ENCODE data around the gene CCDC134. TPM values are rescaled to one million over a fixed set of nuclear protein-coding genes. Genes with fewer than 3 reads are reported as not detected.

Gene CCDC134
- total and polyA plus RNA-seq, 3 experiments from 2014 or later = 5.5 to 19.9 (median 17.9) TPM

DNA sequence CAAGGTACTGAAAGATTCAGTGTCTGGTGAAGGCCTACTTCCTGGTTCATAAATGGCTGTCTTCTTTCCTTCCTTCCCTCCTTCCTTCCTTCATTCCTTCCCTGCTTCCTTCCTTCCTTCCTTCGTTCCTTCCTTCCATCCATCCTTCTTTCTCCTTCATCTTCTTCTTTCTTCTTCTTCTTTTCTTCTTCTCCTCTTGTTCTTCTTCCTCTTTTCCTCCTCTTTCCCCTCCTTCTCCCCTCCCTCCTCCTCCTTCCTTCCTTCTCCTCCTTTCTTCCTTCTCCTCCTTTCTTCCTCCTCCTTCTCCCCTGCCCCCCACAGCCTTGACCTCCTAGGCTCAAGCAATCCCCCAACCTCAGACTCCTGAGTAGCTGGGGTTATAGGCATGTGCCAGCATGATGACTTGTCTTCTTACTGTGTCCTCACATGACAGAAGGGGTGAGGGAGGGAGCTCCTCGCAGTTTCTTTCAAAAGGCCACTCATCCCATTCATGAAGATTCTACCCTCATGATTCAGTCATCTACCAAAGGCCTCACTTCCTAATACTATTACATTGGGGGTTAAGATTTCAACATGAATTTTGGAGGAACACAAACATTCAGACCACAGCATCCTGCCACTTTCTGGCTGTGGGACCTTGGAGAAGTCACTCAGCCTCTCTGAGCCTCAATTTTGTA, 22.6 kb upstream of the CCDC134 start:
- Histone ChIP-seq H3K9me3 (ENCODE audit: low read length) (no peaks in the 10 kb centered on the region), H3K27me3 (ENCODE audit: insufficient read depth, low read length, poor library complexity, severe bottlenecking) (no peaks in the 10 kb centered on the region), H3K4me3 (ENCODE audit: low read length) (no peak overlapping the region), H3K4me1 (ENCODE audit: insufficient read depth, low read length) (peaks cover 34% of the 10 kb centered on the region), H3K36me3 (ENCODE audit: insufficient read depth, low read length) (no peaks in the 10 kb centered on the region), H3K27ac (ENCODE audit: low read depth, low read length) (no peak overlapping the region)
- Mint-ChIP-seq H3K27me3 (no peaks in the 10 kb centered on the region), H3K36me3 (peaks cover 0 to 10% (median 4%) of the 10 kb centered on the region in 3 donors), H3K4me1 (peaks cover 30 to 37% (median 32%) of the 10 kb centered on the region in 3 donors), H3K9me3 (no peaks in the 10 kb centered on the region), H3K4me3 (no peak overlapping the region), H3K27ac (peak overlapping the region in 6 of 8 donors; percentile 3 to 84 (median 24))
- ChIA-PET POLR2A (no interaction called here), CTCF (interaction anchor here (1.0 to 1.3 kb wide), 3 partner anchors 19 to 81 kb away, joined by 3 read pairs; no protein-coding TSS in a partner anchor)
- DNase-seq = no peak

DNA sequence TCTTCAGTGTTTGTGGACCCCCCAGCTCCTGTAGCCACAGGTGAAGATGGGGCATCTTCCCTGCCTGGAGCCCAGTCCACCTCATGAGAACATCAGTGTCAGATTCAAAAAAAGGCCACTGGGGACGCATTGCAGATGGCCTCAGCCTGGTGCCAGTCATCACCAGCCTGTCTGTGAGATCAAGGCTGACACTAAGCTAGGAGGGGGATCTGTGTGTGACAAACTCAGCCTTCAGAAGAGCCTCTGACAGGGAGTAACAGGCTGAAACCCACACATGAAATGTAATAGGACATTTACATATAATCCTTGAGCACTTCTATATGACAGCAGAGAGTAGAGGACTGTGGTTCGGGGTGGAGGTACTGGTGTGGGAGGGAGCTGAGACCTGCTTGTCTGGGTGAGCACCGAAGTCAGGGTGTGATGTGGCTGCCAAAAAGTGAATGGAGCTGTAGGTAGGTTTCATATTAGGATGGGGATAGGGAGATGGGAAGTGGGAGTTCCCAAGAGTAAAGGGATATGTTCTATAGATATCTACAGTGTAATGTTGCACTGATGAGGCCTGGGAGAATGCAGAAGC, 20.5 kb upstream of the CCDC134 start:
- Mint-ChIP-seq H3K27me3 (no peaks in the 10 kb centered on the region), H3K9me3 (no peaks in the 10 kb centered on the region), H3K27ac (peak overlapping the region; percentile 97 to 100 (median 100)), H3K4me1 (peaks cover 38 to 54% (median 50%) of the 10 kb centered on the region in 3 donors), H3K4me3 (peak overlapping the region; percentile 21 to 92 (median 75)), H3K36me3 (peaks cover 0 to 23% (median 5%) of the 10 kb centered on the region in 3 donors)
- Histone ChIP-seq H3K27me3 (ENCODE audit: insufficient read depth, low read length, poor library complexity, severe bottlenecking) (no peaks in the 10 kb centered on the region), H3K4me3 (ENCODE audit: low read length) (no peak overlapping the region), H3K36me3 (ENCODE audit: insufficient read depth, low read length) (no peaks in the 10 kb centered on the region), H3K9me3 (ENCODE audit: low read length) (no peaks in the 10 kb centered on the region), H3K27ac (ENCODE audit: low read depth, low read length) (peak overlapping the region; percentile 71), H3K4me1 (ENCODE audit: insufficient read depth, low read length) (peaks cover 44% of the 10 kb centered on the region)
- POLR2A ChIA-PET = interaction anchor here (0.5 to 4.8 kb wide), 4 partner anchors 19 to 1217 kb away, joined by 3 to 153 read pairs (median 9); partner anchors contain the start of genes CCDC134 and SREBF2
- no peak for DNase-seq
- CTCF ChIA-PET = interaction anchor here (0.6 to 5.1 kb wide), 9 partner anchors 15 to 1490 kb away, joined by 3 to 62 read pairs (median 4); partner anchors contain the start of gene CCDC134

DNA sequence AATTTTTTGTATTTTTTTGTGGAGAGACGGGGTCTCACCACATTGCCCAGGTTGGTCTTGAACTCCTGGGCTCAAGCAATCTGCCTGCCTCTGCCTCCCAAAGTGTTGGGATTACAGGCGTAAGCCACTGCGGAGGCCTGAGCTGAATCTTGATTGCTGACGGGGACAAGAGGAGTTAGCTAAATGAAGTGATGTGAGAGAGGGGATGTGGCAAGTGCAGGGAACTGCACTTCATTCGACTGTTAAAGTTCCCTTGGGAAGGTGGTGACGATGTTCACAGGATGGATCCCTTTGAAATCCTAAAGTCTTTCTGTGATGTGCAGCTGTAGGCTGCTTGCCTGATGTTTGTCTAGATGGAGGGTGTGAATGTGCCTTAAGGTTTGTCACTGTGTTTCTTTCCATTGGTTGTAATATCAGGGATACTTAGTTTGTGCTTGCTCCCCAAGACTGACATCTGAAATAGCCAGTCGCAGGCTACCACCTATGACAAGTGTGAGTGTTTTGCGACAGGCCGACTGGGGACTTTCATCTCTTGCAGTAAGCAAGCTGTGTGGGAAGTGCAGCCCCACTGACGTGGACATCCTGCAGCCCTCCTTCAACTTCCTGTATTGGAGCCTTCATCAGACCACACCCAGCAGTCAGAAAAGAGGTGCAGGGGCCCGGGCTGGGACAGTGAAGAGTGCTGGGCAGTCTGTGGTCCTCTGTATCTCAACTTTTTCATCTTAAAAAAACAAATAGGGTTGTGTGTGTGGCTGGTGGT, 19.6 kb upstream of the CCDC134 start:
- Mint-ChIP-seq H3K27ac (peak overlapping the region; percentile 97 to 100 (median 100)), H3K9me3 (no peaks in the 10 kb centered on the region), H3K4me3 (peak overlapping the region; percentile 76 to 92 (median 90)), H3K4me1 (peaks cover 38 to 54% (median 50%) of the 10 kb centered on the region in 3 donors), H3K36me3 (peaks cover 0 to 25% (median 5%) of the 10 kb centered on the region in 3 donors), H3K27me3 (no peaks in the 10 kb centered on the region)
- Histone ChIP-seq H3K27ac (ENCODE audit: low read depth, low read length) (peak overlapping the region; percentile 71), H3K9me3 (ENCODE audit: low read length) (no peaks in the 10 kb centered on the region), H3K4me1 (ENCODE audit: insufficient read depth, low read length) (peaks cover 44% of the 10 kb centered on the region), H3K27me3 (ENCODE audit: insufficient read depth, low read length, poor library complexity, severe bottlenecking) (no peaks in the 10 kb centered on the region), H3K4me3 (ENCODE audit: low read length) (peak overlapping the region; percentile 78), H3K36me3 (ENCODE audit: insufficient read depth, low read length) (no peaks in the 10 kb centered on the region)
- ChIA-PET CTCF (interaction anchor here (0.7 to 5.1 kb wide), 16 partner anchors 11 to 160 kb away, joined by 3 to 62 read pairs (median 4); partner anchors contain the start of genes CCDC134, SNU13 and SREBF2), POLR2A (interaction anchor here (0.6 to 4.8 kb wide), 14 partner anchors 8 to 1737 kb away, joined by 3 to 153 read pairs (median 4); partner anchors contain the start of genes ACO2, CCDC134, PHF5A and SNU13)
- peak; percentile 83 to 96 (median 93) for DNase-seq

DNA sequence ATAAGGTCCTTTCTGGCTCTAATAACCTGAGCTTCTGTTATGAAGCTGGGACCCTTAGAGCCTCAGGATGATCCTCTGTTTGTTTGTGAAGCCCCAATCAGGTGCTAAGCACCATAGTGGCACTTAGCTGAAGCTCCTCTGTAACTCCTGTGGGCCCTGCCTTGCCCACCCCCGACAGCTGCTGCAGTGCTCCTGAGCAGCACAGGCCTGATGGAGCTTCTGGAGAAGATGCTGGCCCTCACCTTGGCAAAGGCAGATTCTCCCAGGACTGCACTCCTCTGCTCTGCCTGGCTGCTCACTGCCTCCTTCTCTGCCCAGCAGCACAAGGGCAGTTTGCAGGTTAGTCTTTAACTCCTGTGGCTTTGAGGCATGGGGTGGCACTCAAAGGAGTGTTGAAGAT, 19.0 kb upstream of the CCDC134 start:
- no peaks in the 10 kb centered on the region for H3K36me3 ChIP-seq (ENCODE audit: insufficient read depth, low read length)
- Mint-ChIP-seq H3K27me3 (no peaks in the 10 kb centered on the region), H3K9me3 (no peaks in the 10 kb centered on the region), H3K4me3 (peak overlapping the region; percentile 76 to 92 (median 90)), H3K27ac (peak overlapping the region; percentile 97 to 100 (median 100)), H3K4me1 (peaks cover 39 to 58% (median 54%) of the 10 kb centered on the region in 3 donors), H3K36me3 (peaks cover 0 to 30% (median 5%) of the 10 kb centered on the region in 3 donors)
- peak overlapping the region; percentile 78 for H3K4me3 ChIP-seq (ENCODE audit: low read length)
- ChIA-PET CTCF (interaction anchor here (0.7 to 5.1 kb wide), 12 partner anchors 11 to 159 kb away, joined by 3 to 62 read pairs (median 4); partner anchors contain the start of genes CCDC134, SNU13 and SREBF2), POLR2A (interaction anchor here (0.7 to 4.8 kb wide), 12 partner anchors 9 to 313 kb away, joined by 3 to 153 read pairs (median 4); partner anchors contain the start of genes ACO2, CCDC134, PHF5A and SNU13)
- H3K9me3 ChIP-seq (ENCODE audit: low read length) = no peaks in the 10 kb centered on the region
- DNase-seq = no peak
- no peaks in the 10 kb centered on the region for H3K27me3 ChIP-seq (ENCODE audit: insufficient read depth, low read length, poor library complexity, severe bottlenecking)
- peak overlapping the region; percentile 71 for H3K27ac ChIP-seq (ENCODE audit: low read depth, low read length)
- peaks cover 49% of the 10 kb centered on the region for H3K4me1 ChIP-seq (ENCODE audit: insufficient read depth, low read length)

DNA sequence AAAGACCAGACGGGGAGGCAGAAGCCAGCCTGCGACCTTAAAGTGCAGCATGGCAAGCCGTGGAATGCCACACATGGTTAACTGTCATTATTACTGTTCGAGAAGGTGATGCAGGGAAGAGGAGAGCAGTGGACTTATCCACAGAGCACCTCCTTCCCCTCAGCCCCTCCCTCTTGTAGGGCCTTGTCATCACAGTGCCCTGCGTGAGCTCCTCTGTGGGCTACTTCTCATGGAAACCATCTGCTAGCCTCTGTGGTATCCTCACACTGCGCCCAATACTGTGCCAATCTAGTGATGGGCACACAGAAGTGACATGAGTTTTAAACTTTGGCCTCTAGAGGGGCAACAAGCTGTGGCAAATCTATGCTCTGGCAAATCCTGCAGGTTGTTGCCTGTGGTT, 18.2 kb upstream of the CCDC134 start:
- peak overlapping the region; percentile 97 to 100 (median 100) for H3K27ac Mint-ChIP-seq
- ChIA-PET POLR2A (interaction anchor here (0.6 to 4.8 kb wide), 6 partner anchors 10 to 158 kb away, joined by 3 to 153 read pairs (median 10); partner anchors contain the start of genes CCDC134, SNU13 and SREBF2), CTCF (interaction anchor here (1.0 to 5.1 kb wide), 9 partner anchors 10 to 158 kb away, joined by 3 to 62 read pairs (median 4); partner anchors contain the start of genes CCDC134, SREBF2 and TNFRSF13C)
- H3K4me1 Mint-ChIP-seq = peaks cover 47 to 66% (median 62%) of the 10 kb centered on the region in 3 donors
- no peaks in the 10 kb centered on the region for H3K9me3 ChIP-seq (ENCODE audit: low read length)
- no peaks in the 10 kb centered on the region for H3K36me3 ChIP-seq (ENCODE audit: insufficient read depth, low read length)
- H3K4me3 ChIP-seq (ENCODE audit: low read length) = peak overlapping the region; percentile 78
- DNase-seq = peak in 2 of 5 donors; percentile 11
- H3K27me3 Mint-ChIP-seq = no peaks in the 10 kb centered on the region
- H3K36me3 Mint-ChIP-seq = peaks cover 0 to 38% (median 5%) of the 10 kb centered on the region in 3 donors
- H3K27me3 ChIP-seq (ENCODE audit: insufficient read depth, low read length, poor library complexity, severe bottlenecking) = no peaks in the 10 kb centered on the region
- H3K4me1 ChIP-seq (ENCODE audit: insufficient read depth, low read length) = peaks cover 56% of the 10 kb centered on the region
- no peaks in the 10 kb centered on the region for H3K9me3 Mint-ChIP-seq
- peak overlapping the region; percentile 71 for H3K27ac ChIP-seq (ENCODE audit: low read depth, low read length)
- peak overlapping the region; percentile 76 to 92 (median 90) for H3K4me3 Mint-ChIP-seq

DNA sequence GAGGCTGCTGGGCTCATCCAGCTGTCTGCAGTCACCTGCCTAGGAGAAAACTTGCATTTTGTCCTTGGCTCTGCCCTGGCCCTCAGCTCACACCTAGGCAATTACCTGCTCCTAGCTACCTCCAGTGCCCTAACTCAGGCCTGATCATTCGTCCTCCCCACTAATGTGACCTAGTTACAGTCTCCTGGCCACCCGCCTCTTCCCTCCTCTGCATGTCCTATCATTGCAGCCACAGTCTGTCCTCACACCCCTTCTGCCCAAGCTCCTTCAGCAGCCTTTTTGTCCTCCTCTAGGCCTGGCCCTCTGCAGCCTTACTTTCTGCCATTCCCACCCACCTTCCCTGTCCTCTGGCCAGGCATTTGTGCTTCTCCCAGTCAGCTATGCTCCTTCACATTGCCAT, 17.7 kb upstream of the CCDC134 start:
- DNase-seq = no peak
- Histone ChIP-seq H3K27me3 (ENCODE audit: insufficient read depth, low read length, poor library complexity, severe bottlenecking) (no peaks in the 10 kb centered on the region), H3K9me3 (ENCODE audit: low read length) (no peaks in the 10 kb centered on the region), H3K36me3 (ENCODE audit: insufficient read depth, low read length) (no peaks in the 10 kb centered on the region), H3K4me1 (ENCODE audit: insufficient read depth, low read length) (peaks cover 60% of the 10 kb centered on the region), H3K27ac (ENCODE audit: low read depth, low read length) (peak overlapping the region; percentile 71), H3K4me3 (ENCODE audit: low read length) (peak overlapping the region; percentile 78)
- H3K27ac Mint-ChIP-seq = peak overlapping the region; percentile 91 to 100 (median 100)
- H3K36me3 Mint-ChIP-seq = peaks cover 0 to 41% (median 5%) of the 10 kb centered on the region in 3 donors
- no peaks in the 10 kb centered on the region for H3K9me3 Mint-ChIP-seq
- peak overlapping the region; percentile 76 to 92 (median 90) for H3K4me3 Mint-ChIP-seq
- peaks cover 51 to 70% (median 66%) of the 10 kb centered on the region in 3 donors for H3K4me1 Mint-ChIP-seq
- POLR2A ChIA-PET = interaction anchor here (0.6 to 4.8 kb wide), 5 partner anchors 9 to 94 kb away, joined by 3 to 153 read pairs (median 5); partner anchors contain the start of genes CCDC134, SNU13 and SREBF2
- H3K27me3 Mint-ChIP-seq = no peaks in the 10 kb centered on the region
- CTCF ChIA-PET = interaction anchor here (0.7 to 5.1 kb wide), 7 partner anchors 10 to 158 kb away, joined by 3 to 62 read pairs (median 5); partner anchors contain the start of genes CCDC134 and TNFRSF13C

DNA sequence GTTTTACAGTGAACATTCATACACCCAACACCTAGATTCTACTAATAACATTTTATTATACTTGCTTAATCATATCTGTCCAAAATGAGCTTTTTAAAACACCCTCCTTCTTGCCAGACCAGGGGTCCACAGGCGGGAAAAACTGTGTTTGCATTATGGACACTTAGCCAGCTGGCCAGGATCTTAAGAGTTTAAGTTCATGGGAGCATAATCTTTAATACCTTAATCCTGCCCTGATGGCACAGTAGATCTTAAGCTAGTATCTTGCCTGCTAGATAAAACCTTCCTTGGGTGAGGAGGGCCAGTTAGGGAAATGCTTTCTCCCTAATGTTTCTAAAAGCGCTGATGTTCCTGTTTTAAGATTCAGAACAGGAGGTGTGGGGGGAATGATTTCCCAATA, 13.1 kb upstream of the CCDC134 start:
- peak overlapping the region in 1 of 7 donors; percentile 17 for H3K4me3 Mint-ChIP-seq
- Histone ChIP-seq H3K27ac (ENCODE audit: low read depth, low read length) (no peak overlapping the region), H3K36me3 (ENCODE audit: insufficient read depth, low read length) (peaks cover 5% of the 10 kb centered on the region), H3K27me3 (ENCODE audit: insufficient read depth, low read length, poor library complexity, severe bottlenecking) (no peaks in the 10 kb centered on the region), H3K4me1 (ENCODE audit: insufficient read depth, low read length) (peaks cover 37% of the 10 kb centered on the region), H3K9me3 (ENCODE audit: low read length) (no peaks in the 10 kb centered on the region), H3K4me3 (ENCODE audit: low read length) (no peak overlapping the region)
- ChIA-PET POLR2A (interaction anchor here (0.5 to 5.4 kb wide), 2 partner anchors 13 to 175 kb away, joined by 4 to 28 read pairs; partner anchors contain the start of gene CCDC134), CTCF (interaction anchor here (0.8 to 2.4 kb wide), 5 partner anchors 9 to 154 kb away, joined by 3 to 10 read pairs (median 4); partner anchors contain the start of gene CCDC134)
- H3K9me3 Mint-ChIP-seq = no peaks in the 10 kb centered on the region
- peaks cover 36 to 66% (median 57%) of the 10 kb centered on the region in 3 donors for H3K4me1 Mint-ChIP-seq
- no peak for DNase-seq
- H3K27me3 Mint-ChIP-seq = no peaks in the 10 kb centered on the region
- H3K27ac Mint-ChIP-seq = peak overlapping the region in 6 of 8 donors; percentile 6 to 80 (median 59)
- peaks cover 5 to 60% (median 16%) of the 10 kb centered on the region in 3 donors for H3K36me3 Mint-ChIP-seq
